ENCODE data around the gene SSTR4.

SSTR4 gene

GRCh38 chr20:23007886-23008655 is 27.0 kb upstream of the SSTR4 start:
- Histone ChIP-seq H2AFZ (ENCODE audit: low read depth, low read length) (no peak overlapping the region), H3K9me3 (ENCODE audit: low read length) (no peaks in the 10 kb centered on the region), H3K27me3 (ENCODE audit: insufficient read depth, low read length) (no peaks in the 10 kb centered on the region), H3K36me3 (ENCODE audit: insufficient read depth, low read length) (no peaks in the 10 kb centered on the region), H3K4me3 (ENCODE audit: low read length) (no peak overlapping the region), H3K4me1 (ENCODE audit: insufficient read depth, low read length) (no peaks in the 10 kb centered on the region)

DNA sequence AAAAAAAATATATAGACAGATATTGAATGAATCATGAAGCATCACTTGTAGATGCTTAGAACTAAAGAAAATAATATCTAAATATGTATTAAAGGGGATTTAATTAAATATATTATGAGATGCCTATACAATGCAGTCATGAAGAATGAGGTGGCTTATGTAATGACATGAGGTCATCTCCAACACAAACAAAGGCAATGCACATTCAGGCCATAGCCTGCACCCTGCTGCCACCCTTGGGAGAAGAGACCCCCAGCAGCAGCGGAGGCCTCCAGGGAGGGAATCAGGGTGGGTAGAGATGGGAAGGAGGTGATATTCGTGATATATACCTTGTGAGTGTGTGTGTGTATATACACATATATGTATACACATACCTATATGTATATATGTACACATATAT is 26.4 kb upstream of the SSTR4 start:
- Histone ChIP-seq H3K4me1 (ENCODE audit: insufficient read depth, low read length) (no peaks in the 10 kb centered on the region), H3K36me3 (ENCODE audit: insufficient read depth, low read length) (no peaks in the 10 kb centered on the region), H3K4me3 (ENCODE audit: low read length) (no peak overlapping the region), H3K9me3 (ENCODE audit: low read length) (no peaks in the 10 kb centered on the region), H2AFZ (ENCODE audit: low read depth, low read length) (no peak overlapping the region), H3K27me3 (ENCODE audit: insufficient read depth, low read length) (no peaks in the 10 kb centered on the region)

- H3K9me3 ChIP-seq (ENCODE audit: low read length): no peaks in the 10 kb centered on the region
- no peaks in the 10 kb centered on the region for H3K36me3 ChIP-seq (ENCODE audit: insufficient read depth, low read length)
- H3K4me3 ChIP-seq (ENCODE audit: low read length): no peak overlapping the region
- no peaks in the 10 kb centered on the region for H3K27me3 ChIP-seq (ENCODE audit: insufficient read depth, low read length)
- H2AFZ ChIP-seq (ENCODE audit: low read depth, low read length): no peak overlapping the region
- H3K4me1 ChIP-seq (ENCODE audit: insufficient read depth, low read length): no peaks in the 10 kb centered on the region
Observed at GRCh38 chr20:23009636-23010035, 25.5 kb upstream of the SSTR4 start.

- H3K4me3 ChIP-seq (ENCODE audit: low read length): no peak overlapping the region
- no peak overlapping the region for H2AFZ ChIP-seq (ENCODE audit: low read depth, low read length)
- no peaks in the 10 kb centered on the region for H3K4me1 ChIP-seq (ENCODE audit: insufficient read depth, low read length)
- no peaks in the 10 kb centered on the region for H3K36me3 ChIP-seq (ENCODE audit: insufficient read depth, low read length)
- H3K9me3 ChIP-seq (ENCODE audit: low read length): no peaks in the 10 kb centered on the region
- no peaks in the 10 kb centered on the region for H3K27me3 ChIP-seq (ENCODE audit: insufficient read depth, low read length)
Observed at GRCh38 chr20:23010096-23010495, 25.0 kb upstream of the SSTR4 start.

- H3K4me1 ChIP-seq (ENCODE audit: insufficient read depth, low read length): no peaks in the 10 kb centered on the region
- no peak overlapping the region for H3K4me3 ChIP-seq (ENCODE audit: low read length)
- no peak overlapping the region for H2AFZ ChIP-seq (ENCODE audit: low read depth, low read length)
- no peaks in the 10 kb centered on the region for H3K9me3 ChIP-seq (ENCODE audit: low read length)
- H3K36me3 ChIP-seq (ENCODE audit: insufficient read depth, low read length): no peaks in the 10 kb centered on the region
- H3K27me3 ChIP-seq (ENCODE audit: insufficient read depth, low read length): no peaks in the 10 kb centered on the region
Observed at GRCh38 chr20:23011008-23011721, 23.9 kb upstream of the SSTR4 start.

DNA sequence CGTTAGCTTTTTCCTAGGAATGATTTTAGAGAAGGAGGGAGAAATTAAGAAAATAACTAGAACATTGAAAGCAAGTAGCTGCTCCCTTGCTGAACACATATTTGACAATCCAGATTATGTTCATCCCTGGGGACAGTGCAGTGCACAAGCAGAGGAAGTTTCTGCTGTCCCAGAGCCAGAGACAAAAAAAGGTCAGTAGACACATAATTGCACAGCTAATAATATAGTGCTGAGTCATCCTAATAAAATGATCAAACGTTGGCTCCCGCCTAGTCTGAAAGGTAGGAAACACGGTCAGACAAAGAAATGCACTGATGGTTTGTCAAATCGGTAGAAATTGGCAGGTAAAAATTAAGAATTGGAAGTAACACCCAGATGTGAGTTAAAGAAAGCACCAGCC is 21.7 kb upstream of the SSTR4 start:
- Histone ChIP-seq H3K27me3 (ENCODE audit: insufficient read depth, low read length) (no peaks in the 10 kb centered on the region), H3K4me3 (ENCODE audit: low read length) (no peak overlapping the region), H3K9me3 (ENCODE audit: low read length) (no peaks in the 10 kb centered on the region), H2AFZ (ENCODE audit: low read depth, low read length) (no peak overlapping the region), H3K36me3 (ENCODE audit: insufficient read depth, low read length) (no peaks in the 10 kb centered on the region), H3K4me1 (ENCODE audit: insufficient read depth, low read length) (no peaks in the 10 kb centered on the region)

GRCh38 chr20:23017516-23017915 is 17.6 kb upstream of the SSTR4 start:
- Histone ChIP-seq H3K27me3 (ENCODE audit: insufficient read depth, low read length) (no peaks in the 10 kb centered on the region), H3K4me1 (ENCODE audit: insufficient read depth, low read length) (no peaks in the 10 kb centered on the region), H3K9me3 (ENCODE audit: low read length) (no peaks in the 10 kb centered on the region), H3K36me3 (ENCODE audit: insufficient read depth, low read length) (no peaks in the 10 kb centered on the region), H2AFZ (ENCODE audit: low read depth, low read length) (no peak overlapping the region), H3K4me3 (ENCODE audit: low read length) (no peak overlapping the region)

DNA sequence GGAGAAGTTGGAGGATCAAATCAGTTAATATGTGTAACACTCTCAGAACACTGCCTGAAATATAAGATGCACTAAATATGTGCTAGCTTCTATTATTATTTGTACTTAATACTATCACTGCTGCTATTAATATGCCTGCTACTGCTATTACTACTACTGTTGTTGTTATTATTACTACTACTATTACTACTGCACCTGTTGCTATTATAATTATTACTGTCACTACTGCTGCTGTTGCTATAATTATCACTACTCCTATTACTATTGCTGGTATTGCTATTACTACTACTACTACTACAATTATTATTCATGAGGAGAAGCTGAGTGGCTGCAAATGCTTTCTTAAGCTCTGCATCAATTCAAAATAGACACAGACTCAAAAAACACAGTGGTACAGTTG is 16.7 kb upstream of the SSTR4 start:
- Histone ChIP-seq H3K9me3 (ENCODE audit: low read length) (no peaks in the 10 kb centered on the region), H3K4me1 (ENCODE audit: insufficient read depth, low read length) (no peaks in the 10 kb centered on the region), H3K27me3 (ENCODE audit: insufficient read depth, low read length) (no peaks in the 10 kb centered on the region), H3K4me3 (ENCODE audit: low read length) (no peak overlapping the region), H2AFZ (ENCODE audit: low read depth, low read length) (no peak overlapping the region), H3K36me3 (ENCODE audit: insufficient read depth, low read length) (no peaks in the 10 kb centered on the region)

DNA sequence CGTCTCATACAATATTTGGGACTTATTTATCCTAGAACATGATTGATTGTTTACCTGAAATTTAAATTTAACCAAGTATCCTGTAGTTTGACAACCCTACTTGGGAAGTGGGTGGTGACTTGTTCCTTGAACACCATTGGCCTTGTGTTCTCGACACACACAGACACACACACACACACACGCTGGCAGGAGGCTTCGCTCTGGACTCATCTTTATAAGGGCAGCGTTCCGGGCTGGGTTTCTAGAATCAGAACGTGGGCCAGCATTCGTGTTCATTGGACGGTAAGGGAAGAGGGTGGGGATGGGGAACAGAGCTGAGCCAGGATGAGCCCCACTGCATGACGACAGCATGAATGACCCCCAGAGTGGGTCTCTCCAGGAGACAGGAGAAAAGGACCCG is 16.2 kb upstream of the SSTR4 start:
- no peaks in the 10 kb centered on the region for H3K4me1 ChIP-seq (ENCODE audit: insufficient read depth, low read length)
- H3K9me3 ChIP-seq (ENCODE audit: low read length): no peaks in the 10 kb centered on the region

GRCh38 chr20:23019403-23019802 is 15.7 kb upstream of the SSTR4 start:
- no peaks in the 10 kb centered on the region for H3K27me3 ChIP-seq (ENCODE audit: insufficient read depth, low read length)
- no peak overlapping the region for H3K4me3 ChIP-seq (ENCODE audit: low read length)
- H3K36me3 ChIP-seq (ENCODE audit: insufficient read depth, low read length): no peaks in the 10 kb centered on the region
- H2AFZ ChIP-seq (ENCODE audit: low read depth, low read length): no peak overlapping the region
- H3K4me1 ChIP-seq (ENCODE audit: insufficient read depth, low read length): no peaks in the 10 kb centered on the region
- H3K9me3 ChIP-seq (ENCODE audit: low read length): no peaks in the 10 kb centered on the region

More for the DNA sequence above, 16.2 kb upstream of the SSTR4 start:
- Histone ChIP-seq H3K27me3 (ENCODE audit: insufficient read depth, low read length) (no peaks in the 10 kb centered on the region), H3K4me3 (ENCODE audit: low read length) (no peak overlapping the region), H3K36me3 (ENCODE audit: insufficient read depth, low read length) (no peaks in the 10 kb centered on the region), H2AFZ (ENCODE audit: low read depth, low read length) (no peak overlapping the region)

GRCh38 chr20:23020230-23021018 is 14.7 kb upstream of the SSTR4 start:
- H2AFZ ChIP-seq (ENCODE audit: low read depth, low read length): no peak overlapping the region
- H3K27me3 ChIP-seq (ENCODE audit: insufficient read depth, low read length): no peaks in the 10 kb centered on the region
- H3K36me3 ChIP-seq (ENCODE audit: insufficient read depth, low read length): no peaks in the 10 kb centered on the region
- no peak overlapping the region for H3K4me3 ChIP-seq (ENCODE audit: low read length)
- no peaks in the 10 kb centered on the region for H3K4me1 ChIP-seq (ENCODE audit: insufficient read depth, low read length)
- no peaks in the 10 kb centered on the region for H3K9me3 ChIP-seq (ENCODE audit: low read length)

DNA sequence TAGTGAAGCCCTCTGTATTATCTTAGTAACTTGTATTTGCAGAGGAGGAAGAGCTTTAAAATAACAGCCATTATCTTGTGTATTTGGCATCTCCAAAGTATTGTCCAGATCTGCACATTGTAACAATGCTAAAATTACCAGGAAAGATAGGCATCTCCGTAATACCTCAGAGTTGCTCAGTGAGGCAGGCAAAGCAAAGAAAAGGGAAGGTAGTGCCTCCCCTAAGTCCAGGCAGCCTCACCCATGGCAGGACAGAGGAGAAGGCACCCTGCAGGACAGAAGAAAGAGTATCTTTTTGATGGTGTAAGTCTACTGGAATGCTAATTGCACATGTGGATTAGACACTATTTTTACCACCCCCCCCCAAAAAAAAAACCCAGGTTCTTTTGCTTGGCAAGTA is 13.6 kb upstream of the SSTR4 start:
- Histone ChIP-seq H2AFZ (ENCODE audit: low read depth, low read length) (no peak overlapping the region), H3K9me3 (ENCODE audit: low read length) (no peaks in the 10 kb centered on the region), H3K27me3 (ENCODE audit: insufficient read depth, low read length) (no peaks in the 10 kb centered on the region), H3K4me1 (ENCODE audit: insufficient read depth, low read length) (no peaks in the 10 kb centered on the region), H3K36me3 (ENCODE audit: insufficient read depth, low read length) (no peaks in the 10 kb centered on the region), H3K4me3 (ENCODE audit: low read length) (no peak overlapping the region)

DNA sequence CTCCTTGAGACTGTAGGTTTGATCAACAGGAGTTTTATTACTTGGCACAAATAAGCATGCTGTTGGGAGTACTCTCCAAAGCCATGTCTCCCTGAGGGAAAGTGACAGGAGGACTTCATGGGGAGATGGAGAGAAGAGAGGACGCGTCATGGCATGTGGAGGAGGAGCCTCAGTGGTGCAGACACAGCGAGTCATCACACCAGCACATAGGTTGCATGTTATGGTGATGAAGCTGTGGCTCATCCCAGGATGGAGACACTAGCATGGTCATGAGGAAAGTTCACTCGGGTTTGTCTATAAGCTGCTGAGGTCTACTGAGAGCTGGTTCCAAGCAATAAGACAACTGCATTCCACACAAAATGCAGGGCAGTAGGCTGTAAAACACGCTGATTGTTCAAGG is 13.2 kb upstream of the SSTR4 start:
- H3K9me3 ChIP-seq (ENCODE audit: low read length): no peaks in the 10 kb centered on the region
- no peaks in the 10 kb centered on the region for H3K36me3 ChIP-seq (ENCODE audit: insufficient read depth, low read length)
- no peak overlapping the region for H3K4me3 ChIP-seq (ENCODE audit: low read length)
- no peak overlapping the region for H2AFZ ChIP-seq (ENCODE audit: low read depth, low read length)
- no peaks in the 10 kb centered on the region for H3K27me3 ChIP-seq (ENCODE audit: insufficient read depth, low read length)
- H3K4me1 ChIP-seq (ENCODE audit: insufficient read depth, low read length): no peaks in the 10 kb centered on the region
